DMS153 treated with DMSO at 0.1 percent for 48 hours (cell line): Measurements from ENCODE around the gene EYS.
A peak's percentile ranks its signal among the peaks of the same experiment; 100 is the strongest.
"Not testable (repeated sequence)": the region's sequence is repeated elsewhere in the genome, so short reads cannot be mapped to it uniquely, and the experiment has no call there.

ENCODE experiments used
- DNase-seq: peaks from one replicate; lab custom pipeline; 2025; ENCODE audit not compliant: unreplicated experiment; lab: John Stamatoyannopoulos, UW

Gene EYS

GRCh38 chr6:63783096-63783495 is 1923.9 kb downstream of the EYS start:
- peak; percentile 4 for DNase-seq

- no peak for DNase-seq
These were observed 1932.1 kb downstream of the EYS start for GRCh38 chr6:63774961-63775360.

GRCh38 chr6:63773200-63773599 is 1933.8 kb downstream of the EYS start:
- no peak for DNase-seq

GRCh38 chr6:63765828-63766227 is 1941.2 kb downstream of the EYS start:
- DNase-seq: no peak

- DNase-seq: peak; percentile 33
These were observed 1942.6 kb downstream of the EYS start for GRCh38 chr6:63764318-63764916.

- DNase-seq: no peak
These were observed 1946.8 kb downstream of the EYS start for GRCh38 chr6:63760199-63760598.

GRCh38 chr6:63759605-63760105 is 1947.4 kb downstream of the EYS start:
- DNase-seq: no peak

- no peak for DNase-seq
These were observed 1949.2 kb downstream of the EYS start for GRCh38 chr6:63757826-63758225.

GRCh38 chr6:63757275-63757674 is 1949.8 kb downstream of the EYS start:
- DNase-seq: not testable (repeated sequence)

GRCh38 chr6:63750400-63750799 is 1956.6 kb downstream of the EYS start:
- no peak for DNase-seq

- no peak for DNase-seq
These were observed 1961.2 kb downstream of the EYS start for GRCh38 chr6:63745784-63746183.

GRCh38 chr6:63744810-63745209 is 1962.2 kb downstream of the EYS start:
- no peak for DNase-seq

- DNase-seq: no peak
These were observed 1963.3 kb downstream of the EYS start for GRCh38 chr6:63743691-63744090.

GRCh38 chr6:63742060-63742459 is 1965.0 kb downstream of the EYS start:
- DNase-seq: no peak

GRCh38 chr6:63740709-63741108 is 1966.3 kb downstream of the EYS start:
- no peak for DNase-seq

- DNase-seq: no peak
These were observed 1967.8 kb downstream of the EYS start for GRCh38 chr6:63739094-63739687.

- DNase-seq: not testable (repeated sequence)
These were observed 1968.8 kb downstream of the EYS start for GRCh38 chr6:63738190-63738589.

GRCh38 chr6:63734923-63735322 is 1972.1 kb downstream of the EYS start:
- no peak for DNase-seq

- DNase-seq: no peak
These were observed 1974.7 kb downstream of the EYS start for GRCh38 chr6:63732336-63732735.

GRCh38 chr6:63731930-63732329 is 1975.1 kb downstream of the EYS start:
- no peak for DNase-seq

GRCh38 chr6:63730311-63730710 is 1976.7 kb downstream of the EYS start:
- no peak for DNase-seq

- no peak for DNase-seq
These were observed 1982.3 kb downstream of the EYS start for GRCh38 chr6:63724721-63725120.

GRCh38 chr6:63721181-63721580 is 1985.8 kb downstream of the EYS start:
- no peak for DNase-seq
